Measurements from ENCODE around the gene AMPD3.

- no peak for TF ChIP-seq CTCF (IDR thresholded peaks at IDR 0.05)
- no peak for TF ChIP-seq POLR2A (IDR thresholded peaks at IDR 0.05)
Observed at GRCh38 chr11:10487002-10487647, 32.1 kb downstream of the AMPD3 start.
